Keratinocyte (primary cell): ENCODE results near the gene RCAN3.

Source experiments
- CTCF ChIP-seq, 3 experiments: IDR thresholded peaks in 1 of 3; conservative IDR thresholded peaks in 1 of 3; optimal IDR thresholded peaks in 1 of 3; 2 replicates in 2 of 3; 3 replicates in 1 of 3; pipeline versions ENCODE3 to v1.5.1; 2011; ENCODE audit warnings: low read length in 3 of 3, mild to moderate bottlenecking in 3 of 3, moderate library complexity in 2 of 3, control low read depth in 1 of 3, inconsistent platforms in 1 of 3; ENCODE audit not compliant: insufficient read depth in 2 of 3; ENCODE audit errors: extremely low read depth in 1 of 3
- EZH2 ChIP-seq: IDR thresholded peaks from one replicate; pipeline ENCODE4 v1.6.1; 2012; ENCODE audit warnings: inconsistent platforms, mild to moderate bottlenecking, low read length, moderate library complexity

GRCh38 chr1:24562625-24563024, 60.0 kb downstream of the RCAN3 start:
- TF ChIP-seq CTCF (optimal IDR thresholded peaks at IDR 0.05 in 1 of 3, IDR thresholded peaks at IDR 0.05 in 1 of 3, conservative IDR thresholded peaks at IDR 0.05 in 1 of 3; ENCODE audit: extremely low read depth in 1 of 3, insufficient read depth in 2 of 3, low read length in 3 of 3) (no peak), EZH2 (no peak)
